Nephron progenitor cell (in vitro differentiated cells): ENCODE measurements around the gene CREG2.

Source experiments
- DNase-seq: peaks from one replicate; pipeline ENCODE4 v3.0.0; 2021
- H3K27ac Mint-ChIP-seq: 2 replicates; pipeline ENCODE4 v1.8.0; 2021; ENCODE audit warnings: mild to moderate bottlenecking, moderate library complexity, mixed read lengths
- H3K27me3 Mint-ChIP-seq: 2 replicates; pipeline ENCODE4 v1.8.0; 2021; ENCODE audit warnings: mild to moderate bottlenecking, low read depth, mixed read lengths; ENCODE audit not compliant: poor library complexity
- H3K36me3 Mint-ChIP-seq: 2 replicates; pipeline ENCODE4 v1.8.0; 2021; ENCODE audit warnings: low read depth, mixed read lengths
- H3K4me1 Mint-ChIP-seq: 2 replicates; pipeline ENCODE4 v1.8.0; 2021; ENCODE audit warnings: mixed read lengths
- H3K4me3 Mint-ChIP-seq: 2 replicates; pipeline ENCODE4 v1.8.0; 2021; ENCODE audit warnings: mild to moderate bottlenecking, moderate library complexity, mixed read lengths
- H3K9me3 Mint-ChIP-seq: 2 replicates; pipeline ENCODE4 v1.8.0; 2021; ENCODE audit warnings: mild to moderate bottlenecking, moderate library complexity, mixed read lengths
- TF ChIP-seq, protein P1 (sequence below): fragments of 200-600 bp; sonication (generic); IDR thresholded peaks from 2 replicates; pipeline ENCODE4 v1.5.0; 2021; ENCODE audit warnings: antibody characterized with exemption

Gene CREG2

DNA sequence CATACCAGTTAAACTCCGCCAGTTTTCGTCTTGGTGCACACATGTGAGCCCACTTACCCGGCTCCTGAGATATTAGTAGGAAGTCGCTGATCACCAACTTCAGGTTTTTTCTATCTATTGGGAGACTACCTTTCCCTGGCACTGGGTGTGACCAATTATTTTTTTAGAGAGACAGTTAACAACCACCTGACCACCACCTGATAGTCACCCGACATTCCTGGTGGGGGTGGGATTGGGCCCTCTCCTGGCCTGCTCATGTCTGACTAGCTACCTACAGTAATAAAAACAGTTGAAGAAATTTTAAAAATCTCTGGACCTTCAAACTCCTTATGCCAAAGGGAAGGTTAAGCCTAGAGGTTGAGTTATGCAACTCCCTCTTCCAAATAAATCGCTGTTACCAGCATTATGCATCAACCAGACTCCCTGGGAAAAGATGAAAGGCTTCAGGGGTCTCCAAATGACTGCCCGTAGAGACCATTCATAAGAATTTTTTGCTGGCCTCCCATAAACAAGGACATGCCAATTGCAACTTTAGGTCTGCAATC, 27.8 kb downstream of the CREG2 start:
- H3K9me3 Mint-ChIP-seq = no peaks in the 10 kb centered on the region
- no peaks in the 10 kb centered on the region for H3K4me1 Mint-ChIP-seq
- no peaks in the 10 kb centered on the region for H3K36me3 Mint-ChIP-seq
- H3K27me3 Mint-ChIP-seq = no peaks in the 10 kb centered on the region
- TF ChIP-seq, protein P1, sequence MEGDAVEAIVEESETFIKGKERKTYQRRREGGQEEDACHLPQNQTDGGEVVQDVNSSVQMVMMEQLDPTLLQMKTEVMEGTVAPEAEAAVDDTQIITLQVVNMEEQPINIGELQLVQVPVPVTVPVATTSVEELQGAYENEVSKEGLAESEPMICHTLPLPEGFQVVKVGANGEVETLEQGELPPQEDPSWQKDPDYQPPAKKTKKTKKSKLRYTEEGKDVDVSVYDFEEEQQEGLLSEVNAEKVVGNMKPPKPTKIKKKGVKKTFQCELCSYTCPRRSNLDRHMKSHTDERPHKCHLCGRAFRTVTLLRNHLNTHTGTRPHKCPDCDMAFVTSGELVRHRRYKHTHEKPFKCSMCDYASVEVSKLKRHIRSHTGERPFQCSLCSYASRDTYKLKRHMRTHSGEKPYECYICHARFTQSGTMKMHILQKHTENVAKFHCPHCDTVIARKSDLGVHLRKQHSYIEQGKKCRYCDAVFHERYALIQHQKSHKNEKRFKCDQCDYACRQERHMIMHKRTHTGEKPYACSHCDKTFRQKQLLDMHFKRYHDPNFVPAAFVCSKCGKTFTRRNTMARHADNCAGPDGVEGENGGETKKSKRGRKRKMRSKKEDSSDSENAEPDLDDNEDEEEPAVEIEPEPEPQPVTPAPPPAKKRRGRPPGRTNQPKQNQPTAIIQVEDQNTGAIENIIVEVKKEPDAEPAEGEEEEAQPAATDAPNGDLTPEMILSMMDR = no peak
- H3K4me3 Mint-ChIP-seq = no peak overlapping the region
- DNase-seq = no peak
- no peak overlapping the region for H3K27ac Mint-ChIP-seq

DNA sequence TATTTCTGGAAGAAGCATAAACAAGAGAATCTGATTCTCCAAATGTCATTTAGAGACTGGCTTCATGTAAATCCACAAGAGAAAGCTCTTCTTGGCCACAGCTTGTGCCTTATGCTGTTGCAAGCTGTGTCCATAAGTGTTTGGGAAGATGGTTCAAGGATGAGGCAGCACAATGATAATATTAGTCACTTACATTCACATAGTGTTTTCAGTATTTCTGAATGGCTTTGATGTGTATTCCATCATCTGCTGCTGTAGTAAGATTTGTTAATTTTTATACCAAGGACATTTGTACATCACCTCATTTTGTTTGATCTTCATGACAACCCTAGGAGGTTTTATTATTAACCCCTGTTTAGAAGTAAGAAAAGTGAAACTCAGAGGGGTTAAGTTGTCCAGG, 29.9 kb downstream of the CREG2 start:
- Mint-ChIP-seq H3K27me3 (no peaks in the 10 kb centered on the region), H3K4me1 (no peaks in the 10 kb centered on the region), H3K36me3 (no peaks in the 10 kb centered on the region), H3K27ac (no peak overlapping the region), H3K9me3 (no peaks in the 10 kb centered on the region), H3K4me3 (no peak overlapping the region)
- TF ChIP-seq, protein P1 = no peak
- DNase-seq = no peak

DNA sequence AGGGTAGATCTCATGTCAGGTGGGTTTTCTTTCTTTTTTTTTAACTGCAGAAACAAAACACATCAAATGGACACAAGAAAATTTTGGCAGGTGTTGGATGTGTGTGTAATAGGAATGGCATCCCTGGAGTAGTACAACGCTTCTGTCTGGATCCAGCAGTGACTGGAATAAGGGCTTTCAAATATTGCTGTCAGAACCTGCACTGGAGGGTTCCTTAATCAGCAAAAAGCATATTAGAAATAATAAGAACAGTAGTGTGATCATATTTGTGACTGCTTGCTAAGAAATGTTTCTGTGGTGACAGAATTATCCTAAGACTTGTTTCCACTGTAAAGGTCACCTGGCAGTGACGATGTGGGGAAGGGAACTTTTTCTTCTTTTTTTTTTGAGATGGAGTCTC, 30.8 kb downstream of the CREG2 start:
- TF ChIP-seq, protein P1 = no peak
- H3K36me3 Mint-ChIP-seq = no peaks in the 10 kb centered on the region
- no peak overlapping the region for H3K27ac Mint-ChIP-seq
- no peak for DNase-seq
- no peaks in the 10 kb centered on the region for H3K4me1 Mint-ChIP-seq
- H3K27me3 Mint-ChIP-seq = no peaks in the 10 kb centered on the region
- H3K4me3 Mint-ChIP-seq = no peak overlapping the region
- H3K9me3 Mint-ChIP-seq = no peaks in the 10 kb centered on the region

DNA sequence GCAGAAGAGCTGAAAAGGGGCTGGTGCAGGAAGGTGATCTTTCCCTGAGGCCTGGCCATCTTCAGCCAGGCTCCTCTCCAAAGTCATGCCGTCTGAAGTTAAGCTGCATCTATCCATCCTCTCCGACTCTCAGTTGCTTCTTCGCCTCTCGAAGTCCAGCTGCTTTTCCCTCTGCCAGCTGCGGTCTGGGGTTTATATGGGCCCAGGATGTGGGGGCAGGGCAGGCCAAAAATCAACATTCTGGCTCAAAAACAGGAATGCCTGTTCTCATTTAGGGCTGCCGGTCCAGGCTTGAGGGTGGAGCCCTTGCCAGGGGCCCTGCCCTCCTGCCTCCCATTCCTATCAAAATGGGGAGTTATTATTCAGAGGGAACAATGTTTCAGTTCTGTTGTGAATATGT, 31.2 kb downstream of the CREG2 start:
- no peak overlapping the region for H3K27ac Mint-ChIP-seq
- no peaks in the 10 kb centered on the region for H3K4me1 Mint-ChIP-seq
- TF ChIP-seq, protein P1 = no peak
- H3K27me3 Mint-ChIP-seq = no peaks in the 10 kb centered on the region
- no peak overlapping the region for H3K4me3 Mint-ChIP-seq
- H3K36me3 Mint-ChIP-seq = no peaks in the 10 kb centered on the region
- no peaks in the 10 kb centered on the region for H3K9me3 Mint-ChIP-seq
- no peak for DNase-seq

DNA sequence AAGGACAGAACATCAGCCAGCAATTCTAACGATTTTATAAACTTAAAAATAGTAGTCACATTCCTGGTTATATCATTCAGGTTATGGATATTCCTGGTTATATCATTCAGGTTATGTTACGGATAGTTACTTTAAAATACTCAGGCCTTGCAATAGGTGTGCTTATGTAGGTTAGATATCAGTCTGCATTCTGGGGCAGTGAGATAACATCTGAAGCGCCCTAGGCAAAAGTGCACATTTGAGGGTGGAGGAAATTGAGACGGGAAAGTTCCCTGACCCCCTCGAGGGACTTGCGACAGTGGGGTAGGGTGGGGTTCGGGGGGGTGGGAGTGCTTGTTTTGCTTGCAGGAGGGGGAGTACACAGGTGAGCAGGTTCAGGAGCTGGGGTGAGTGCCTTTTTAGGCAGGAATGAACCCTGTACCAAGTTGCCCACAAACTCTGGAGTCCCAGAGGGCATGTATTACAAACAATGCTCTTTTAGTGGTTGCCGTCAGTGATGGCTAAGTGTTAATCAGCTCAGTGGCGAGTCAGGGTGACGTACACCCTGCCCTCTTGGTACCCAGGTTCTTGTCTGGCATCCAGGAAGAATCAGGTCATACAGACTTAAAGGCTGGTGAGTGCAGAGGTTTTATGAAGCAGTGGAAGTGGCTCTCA, 31.8 kb downstream of the CREG2 start:
- Mint-ChIP-seq H3K27me3 (no peaks in the 10 kb centered on the region), H3K27ac (no peak overlapping the region), H3K4me1 (no peaks in the 10 kb centered on the region), H3K9me3 (no peaks in the 10 kb centered on the region), H3K36me3 (no peaks in the 10 kb centered on the region), H3K4me3 (no peak overlapping the region)
- TF ChIP-seq, protein P1 = no peak
- no peak for DNase-seq
